Measurements from ENCODE around the gene RPL15.
"Not testable (repeated sequence)": the region's sequence is repeated elsewhere in the genome, so short reads cannot be mapped to it uniquely, and the experiment has no call there.

RPL15 gene

GRCh38 chr3:23889950-23890349, 27.0 kb upstream of the RPL15 start:
- DNase-seq (ENCODE audit: low read depth): no peak

DNA sequence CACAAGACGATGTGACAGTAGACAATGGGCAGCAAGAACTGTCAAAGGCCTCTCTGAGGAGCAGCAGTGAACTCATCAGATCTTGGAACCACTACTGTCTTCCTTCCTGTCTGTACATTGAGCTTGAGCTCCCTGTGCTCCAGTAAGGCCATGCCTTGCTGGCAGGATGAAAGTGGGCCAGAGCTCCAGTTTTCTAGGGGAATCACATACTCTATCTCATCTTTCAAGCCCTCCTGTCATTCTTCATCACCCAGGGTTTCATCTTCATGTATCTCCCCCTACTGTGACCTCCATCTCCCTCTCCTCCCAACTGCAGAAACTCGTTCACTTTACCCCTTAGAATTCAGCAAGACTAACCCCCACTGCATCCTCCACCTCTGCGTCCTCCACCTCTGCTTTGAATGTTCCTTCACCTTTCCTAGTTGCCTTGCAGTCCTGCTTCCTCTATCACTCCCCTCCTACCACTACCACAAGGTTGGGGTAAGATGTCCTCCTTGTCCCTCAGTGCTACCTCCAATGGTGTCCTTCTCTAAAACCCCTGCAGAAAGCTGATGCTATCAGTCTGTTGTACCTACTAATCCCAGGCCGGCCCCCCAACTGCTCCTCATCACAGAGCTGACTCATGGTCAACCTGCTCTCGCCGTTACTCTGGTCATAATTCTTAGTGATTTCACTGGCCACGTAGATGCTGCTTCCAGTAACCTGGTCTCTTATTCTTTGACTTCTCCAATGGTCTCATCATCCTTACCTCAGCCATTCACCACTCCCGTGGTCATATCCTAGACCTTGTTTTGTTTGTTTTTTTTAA, 22.5 kb upstream of the RPL15 start:
- DNase-seq (ENCODE audit: low read depth): no peak

- DNase-seq (ENCODE audit: low read depth): no peak
These were observed 21.8 kb upstream of the RPL15 start for GRCh38 chr3:23895181-23895580.

DNA sequence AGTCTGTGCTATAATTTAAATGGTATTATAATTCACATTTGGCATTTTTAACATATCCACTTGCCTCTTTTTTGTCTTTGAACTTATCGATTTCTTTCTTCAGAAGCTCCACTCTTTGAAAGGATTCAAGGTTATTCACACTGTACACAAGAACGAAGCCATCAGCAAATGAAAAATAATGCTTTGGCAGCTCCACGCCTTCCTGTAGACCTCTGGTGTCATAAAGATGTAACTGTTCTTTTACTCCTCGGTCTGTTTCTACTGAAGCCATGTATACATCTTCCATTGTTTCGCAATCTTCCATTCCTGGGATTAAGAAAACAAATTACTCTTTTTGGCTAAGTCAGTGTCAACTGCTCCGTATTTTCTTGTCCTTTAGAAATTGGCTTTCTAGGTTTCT, 16.2 kb upstream of the RPL15 start:
- no peak for DNase-seq (ENCODE audit: low read depth)

GRCh38 chr3:23904545-23904944, 12.4 kb upstream of the RPL15 start:
- no peak for DNase-seq (ENCODE audit: low read depth)

GRCh38 chr3:23909341-23909740, 7.6 kb upstream of the RPL15 start:
- no peak for DNase-seq (ENCODE audit: low read depth)

GRCh38 chr3:23911397-23911796, 5.5 kb upstream of the RPL15 start:
- no peak for DNase-seq (ENCODE audit: low read depth)

DNA sequence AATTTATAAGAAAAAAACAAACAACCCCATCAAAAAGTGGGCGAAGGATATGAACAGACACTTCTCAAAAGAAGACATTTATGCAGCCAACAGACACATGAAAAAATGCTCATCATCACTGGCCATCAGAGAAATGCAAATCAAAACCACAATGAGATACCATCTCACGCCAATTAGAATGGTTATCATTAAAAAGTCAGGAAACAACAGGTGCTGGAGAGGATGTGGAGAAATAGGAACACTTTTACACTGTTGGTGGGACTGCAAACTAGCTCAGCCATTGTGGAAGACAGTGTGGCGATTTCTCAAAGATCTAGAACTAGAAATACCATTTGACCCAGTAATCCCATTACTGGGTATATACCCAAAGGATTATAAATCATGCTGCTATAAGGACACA, 4.6 kb upstream of the RPL15 start:
- DNase-seq (ENCODE audit: low read depth): not testable (repeated sequence)

DNA sequence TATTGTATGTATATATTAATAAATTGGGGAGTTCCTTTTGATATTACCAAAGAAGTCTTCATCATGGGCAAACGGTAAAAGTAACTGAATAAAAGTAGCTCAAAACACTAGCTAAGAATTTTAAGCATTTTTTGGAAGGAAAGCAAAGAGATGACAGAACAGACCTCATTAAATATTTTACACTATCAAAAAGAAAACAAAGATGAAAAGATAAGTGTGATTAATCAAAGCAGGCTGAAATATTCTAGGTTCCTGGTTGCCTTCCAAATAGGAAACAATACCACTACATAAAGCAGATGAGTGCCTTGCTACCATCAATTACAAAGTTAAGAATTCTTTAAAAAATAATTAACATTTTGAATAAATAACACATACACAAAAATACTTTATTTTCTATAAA, 3.8 kb upstream of the RPL15 start:
- no peak for DNase-seq (ENCODE audit: low read depth)

GRCh38 chr3:23913873-23914743, 2.8 kb upstream of the RPL15 start:
- DNase-seq (ENCODE audit: low read depth): no peak

- DNase-seq (ENCODE audit: low read depth): no peak
These were observed 1.3 kb upstream of the RPL15 start for GRCh38 chr3:23915537-23916108.

- no peak for DNase-seq (ENCODE audit: low read depth)
These were observed 613 bp upstream of the RPL15 start for GRCh38 chr3:23916152-23916885.

GRCh38 chr3:23917679-23918303, 859 bp downstream of the RPL15 start:
- not testable (repeated sequence) for DNase-seq (ENCODE audit: low read depth)

DNA sequence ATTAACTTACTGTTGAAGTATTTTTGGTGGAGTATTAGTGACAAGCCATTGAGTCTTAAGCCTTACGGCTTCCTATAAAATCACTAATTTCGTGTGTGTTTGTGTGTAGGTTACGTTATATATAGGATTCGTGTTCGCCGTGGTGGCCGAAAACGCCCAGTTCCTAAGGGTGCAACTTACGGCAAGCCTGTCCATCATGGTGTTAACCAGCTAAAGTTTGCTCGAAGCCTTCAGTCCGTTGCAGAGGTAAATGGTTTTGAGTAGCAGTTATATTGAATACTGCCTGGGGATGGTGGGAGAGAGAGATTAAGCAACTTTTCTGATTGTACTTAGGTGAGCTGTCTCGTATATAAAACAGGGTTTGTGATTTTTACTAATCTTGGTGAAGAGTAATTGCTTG, 1.4 kb downstream of the RPL15 start:
- DNase-seq (ENCODE audit: low read depth): not testable (repeated sequence)

- no peak for DNase-seq (ENCODE audit: low read depth)
These were observed 2.7 kb downstream of the RPL15 start for GRCh38 chr3:23919628-23920027.

DNA sequence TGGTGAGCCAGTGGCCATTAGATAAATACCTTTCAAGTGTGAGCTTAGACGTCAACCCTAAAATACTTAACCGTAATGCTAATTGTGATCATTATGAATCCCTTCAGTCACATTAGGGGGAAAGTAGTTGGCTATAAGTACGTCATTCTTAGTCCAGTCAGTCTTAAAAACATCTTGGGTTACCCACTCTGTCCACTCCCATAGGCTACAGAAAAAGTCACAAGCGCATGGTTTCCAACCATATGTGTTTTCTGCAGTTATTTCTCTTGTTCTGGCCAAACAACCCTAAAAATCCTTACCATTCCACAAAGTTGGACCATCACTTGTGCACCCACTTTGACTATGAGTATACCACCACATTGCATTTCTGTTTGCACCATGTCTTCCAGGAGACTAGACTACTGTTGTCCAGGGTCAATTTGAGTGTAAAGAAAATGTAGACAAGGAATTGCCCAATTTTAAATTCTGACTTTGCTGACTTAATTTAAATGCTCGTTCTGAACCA, 3.3 kb downstream of the RPL15 start:
- DNase-seq (ENCODE audit: low read depth): no peak

- no peak for DNase-seq (ENCODE audit: low read depth)
These were observed 4.2 kb downstream of the RPL15 start for GRCh38 chr3:23921052-23921511.

DNA sequence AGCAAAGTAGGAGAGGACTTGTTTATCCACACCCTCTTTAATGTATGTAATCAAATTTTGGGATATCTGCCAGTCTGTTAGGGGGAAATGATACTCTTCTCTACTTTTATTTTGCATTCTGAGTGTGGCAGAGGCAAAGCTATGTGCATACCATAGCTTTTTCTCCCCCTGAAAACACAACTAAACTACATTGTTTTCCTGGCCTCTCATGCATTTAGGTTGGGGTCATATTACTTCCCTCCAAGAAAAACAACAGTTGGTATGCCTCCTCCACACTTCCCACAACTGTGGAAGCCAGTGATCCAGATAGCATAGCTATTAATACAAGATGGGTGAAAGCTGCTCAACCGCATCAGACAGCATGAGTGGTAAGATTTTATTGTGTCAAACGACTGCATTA, 6.9 kb downstream of the RPL15 start:
- DNase-seq (ENCODE audit: low read depth): no peak

DNA sequence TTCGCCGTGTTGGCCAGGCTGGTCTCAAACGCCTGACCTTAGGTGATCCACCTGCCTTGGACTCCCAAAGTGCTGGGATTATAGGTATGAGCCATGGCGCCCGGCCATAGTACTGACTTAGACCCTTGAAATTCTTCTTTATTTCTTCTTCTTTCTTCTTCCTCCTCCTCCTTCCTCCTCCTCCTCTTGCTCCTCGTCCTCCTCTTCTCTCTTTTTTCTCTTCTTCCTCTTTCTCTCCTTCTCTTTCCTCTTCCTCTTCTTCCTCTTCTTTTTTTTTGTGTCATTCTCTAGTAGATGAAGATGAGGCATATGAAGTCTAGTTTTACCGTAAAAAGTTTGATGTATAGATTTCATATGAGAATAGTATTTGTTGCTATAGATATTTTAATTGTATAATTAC, 9.3 kb downstream of the RPL15 start:
- DNase-seq (ENCODE audit: low read depth): no peak

DNA sequence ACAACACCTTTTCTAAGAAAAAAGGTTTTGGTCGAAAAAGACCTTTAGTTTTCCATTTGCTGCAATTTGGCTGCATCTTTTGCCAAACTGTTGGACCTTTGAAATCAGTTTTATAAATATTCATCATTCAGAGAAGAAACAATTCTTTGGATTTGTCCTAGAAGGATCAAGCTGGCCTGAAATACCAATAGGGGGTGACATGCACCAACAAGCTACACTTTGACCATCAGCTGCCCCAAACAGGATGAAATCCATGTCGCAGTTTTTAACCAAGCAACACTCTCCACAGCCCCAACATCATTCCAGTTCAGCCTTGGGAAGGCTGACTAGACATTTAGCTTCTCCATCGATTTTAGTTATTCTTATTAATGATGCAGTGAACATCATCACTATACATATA, 9.8 kb downstream of the RPL15 start:
- no peak for DNase-seq (ENCODE audit: low read depth)

- no peak for DNase-seq (ENCODE audit: low read depth)
These were observed 11.6 kb downstream of the RPL15 start for GRCh38 chr3:23928524-23928923.

Data from GM04504 (cell line).